Nephron progenitor cell (in vitro differentiated cells): ENCODE results near the gene PPT2.
"Not testable (repeated sequence)": the region's sequence is repeated elsewhere in the genome, so short reads cannot be mapped to it uniquely, and the experiment has no call there.

Experiments used
- DNase-seq: peaks from one replicate; pipeline ENCODE4 v3.0.0; 2021
- H3K27ac Mint-ChIP-seq: 2 replicates; pipeline ENCODE4 v1.8.0; 2021; ENCODE audit warnings: mild to moderate bottlenecking, moderate library complexity, mixed read lengths
- H3K27me3 Mint-ChIP-seq: 2 replicates; pipeline ENCODE4 v1.8.0; 2021; ENCODE audit warnings: mild to moderate bottlenecking, low read depth, mixed read lengths; ENCODE audit not compliant: poor library complexity
- H3K36me3 Mint-ChIP-seq: 2 replicates; pipeline ENCODE4 v1.8.0; 2021; ENCODE audit warnings: low read depth, mixed read lengths
- H3K4me1 Mint-ChIP-seq: 2 replicates; pipeline ENCODE4 v1.8.0; 2021; ENCODE audit warnings: mixed read lengths
- H3K4me3 Mint-ChIP-seq: 2 replicates; pipeline ENCODE4 v1.8.0; 2021; ENCODE audit warnings: mild to moderate bottlenecking, moderate library complexity, mixed read lengths
- H3K9me3 Mint-ChIP-seq: 2 replicates; pipeline ENCODE4 v1.8.0; 2021; ENCODE audit warnings: mild to moderate bottlenecking, moderate library complexity, mixed read lengths
- CTCF ChIP-seq: fragments of 200-600 bp; sonication (generic); IDR thresholded peaks from 2 replicates; pipeline ENCODE4 v1.5.0; 2021; ENCODE audit warnings: antibody characterized with exemption

Gene PPT2

GRCh38 chr6:32204268-32204715 lies 50.4 kb downstream of the PPT2 start:
- no peak for TF ChIP-seq CTCF
- DNase-seq, result no peak
- Mint-ChIP-seq H3K9me3 (peaks cover 8% of the 10 kb centered on the region), H3K4me3 (no peak overlapping the region), H3K27me3 (peaks cover 18% of the 10 kb centered on the region), H3K27ac (no peak overlapping the region), H3K4me1 (peaks cover 16% of the 10 kb centered on the region), H3K36me3 (no peaks in the 10 kb centered on the region)

- no peak for TF ChIP-seq CTCF
- Mint-ChIP-seq H3K27ac (no peak overlapping the region), H3K9me3 (peaks cover 8% of the 10 kb centered on the region), H3K27me3 (peaks cover 21% of the 10 kb centered on the region), H3K4me3 (no peak overlapping the region), H3K4me1 (peaks cover 5% of the 10 kb centered on the region), H3K36me3 (no peaks in the 10 kb centered on the region)
- DNase-seq, result no peak
Observed at GRCh38 chr6:32208996-32209395, 55.1 kb downstream of the PPT2 start.

- Mint-ChIP-seq H3K36me3 (no peaks in the 10 kb centered on the region), H3K27ac (peak overlapping the region; percentile 19), H3K9me3 (peaks cover 8% of the 10 kb centered on the region), H3K4me1 (no peaks in the 10 kb centered on the region), H3K27me3 (peaks cover 21% of the 10 kb centered on the region), H3K4me3 (no peak overlapping the region)
- no peak for TF ChIP-seq CTCF
- DNase-seq, result no peak
Observed at GRCh38 chr6:32210191-32210601, 56.3 kb downstream of the PPT2 start.

- H3K36me3 Mint-ChIP-seq, H3K9me3 Mint-ChIP-seq, H3K4me3 Mint-ChIP-seq, H3K27ac Mint-ChIP-seq, H3K4me1 Mint-ChIP-seq, DNase-seq: not testable (repeated sequence)
- peaks cover 11% of the 10 kb centered on the region for H3K27me3 Mint-ChIP-seq
Observed at GRCh38 chr6:32211432-32211831, 57.5 kb downstream of the PPT2 start.

GRCh38 chr6:32212076-32212760 lies 58.3 kb downstream of the PPT2 start:
- Mint-ChIP-seq H3K27me3 (peaks cover 10% of the 10 kb centered on the region), H3K4me3 (no peak overlapping the region), H3K36me3 (no peaks in the 10 kb centered on the region), H3K27ac (no peak overlapping the region), H3K9me3 (no peaks in the 10 kb centered on the region), H3K4me1 (no peaks in the 10 kb centered on the region)
- no peak for DNase-seq
- TF ChIP-seq CTCF, result no peak
